Measurements from ENCODE around the gene ELOVL5. TPM values are rescaled to one million over a fixed set of nuclear protein-coding genes. Genes with fewer than 3 reads are reported as not detected.

The ELOVL5 gene
- total RNA-seq (2022; extraction: Qiagen RNA extraction) = 66.5 to 84.5 TPM (median 73.9 TPM) in 5 replicates

DNA sequence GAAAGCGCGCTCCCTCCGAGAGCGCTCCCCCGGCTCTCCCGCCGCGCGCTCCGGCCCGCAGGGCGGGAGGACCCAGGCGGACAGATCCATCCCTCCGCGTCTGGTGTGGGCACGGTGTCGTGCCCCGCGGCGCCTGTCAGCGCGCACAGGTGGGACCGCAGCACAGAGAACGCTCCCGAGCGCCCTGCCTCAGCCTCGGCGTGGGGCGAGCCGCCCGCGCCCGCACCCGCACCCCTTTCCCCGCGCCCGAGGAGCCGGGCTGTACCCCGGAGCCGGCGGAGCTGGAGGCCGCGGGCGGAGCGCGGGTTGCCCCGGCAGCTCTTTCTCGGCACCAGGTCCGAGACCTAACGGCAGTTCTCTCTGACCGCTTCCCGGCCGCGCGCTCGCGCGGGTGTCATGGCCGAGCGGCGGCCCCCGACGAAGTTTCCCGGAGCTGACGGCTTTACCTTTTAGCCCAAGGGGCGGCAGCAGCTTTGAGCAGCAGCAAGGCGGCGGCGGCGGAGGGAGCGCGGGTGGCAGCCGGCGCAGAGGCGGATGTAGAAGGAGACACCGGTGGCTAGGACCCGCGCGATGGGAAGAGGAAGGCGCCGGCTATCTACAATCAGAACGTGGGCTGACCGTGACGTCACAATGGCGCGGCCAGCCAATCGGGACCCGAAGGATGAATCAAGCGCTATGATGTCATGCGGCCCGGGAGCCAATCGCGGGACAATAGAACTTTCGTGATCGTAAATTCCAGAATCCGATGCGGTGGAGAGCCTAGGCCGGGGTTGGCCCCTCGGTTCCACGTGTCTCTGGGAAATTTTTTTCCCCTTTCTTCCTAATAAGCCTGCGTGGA, at the start of gene ELOVL5:
ELOVL5 (minus strand) TSS at position 580 of the 838 bp plus-strand sequence. CDS start 53,251 bp downstream, outside the sequence.

Other genes starting within 250 kb of the ELOVL5 start
- 0.05 to 0.07 TPM in 2 of 5 replicates, not detected in the others for gene GCM1, start 200.1 kb downstream of the ELOVL5 start, total RNA-seq (2022; extraction: Qiagen RNA extraction)
- gene GCLC, start 196.2 kb upstream of the ELOVL5 start, total RNA-seq (2022; extraction: Qiagen RNA extraction) = 102 to 129 TPM (median 105 TPM) in 5 replicates